NCI-H526 (cell line): ENCODE measurements around the gene PHOX2B.
A peak's percentile ranks its signal among the peaks of the same experiment; 100 is the strongest.
"Not testable (repeated sequence)": the region's sequence is repeated elsewhere in the genome, so short reads cannot be mapped to it uniquely, and the experiment has no call there.

Experiments used
- DNase-seq, 2 experiments: peaks; one replicate each; lab custom pipeline; 2025; lab: John Stamatoyannopoulos, UW

Gene PHOX2B

GRCh38 chr4:41748074-41748570 lies 403 bp downstream of the PHOX2B start:
- no peak for DNase-seq

GRCh38 chr4:41747230-41748055 lies 1.1 kb downstream of the PHOX2B start:
- no peak for DNase-seq

DNA sequence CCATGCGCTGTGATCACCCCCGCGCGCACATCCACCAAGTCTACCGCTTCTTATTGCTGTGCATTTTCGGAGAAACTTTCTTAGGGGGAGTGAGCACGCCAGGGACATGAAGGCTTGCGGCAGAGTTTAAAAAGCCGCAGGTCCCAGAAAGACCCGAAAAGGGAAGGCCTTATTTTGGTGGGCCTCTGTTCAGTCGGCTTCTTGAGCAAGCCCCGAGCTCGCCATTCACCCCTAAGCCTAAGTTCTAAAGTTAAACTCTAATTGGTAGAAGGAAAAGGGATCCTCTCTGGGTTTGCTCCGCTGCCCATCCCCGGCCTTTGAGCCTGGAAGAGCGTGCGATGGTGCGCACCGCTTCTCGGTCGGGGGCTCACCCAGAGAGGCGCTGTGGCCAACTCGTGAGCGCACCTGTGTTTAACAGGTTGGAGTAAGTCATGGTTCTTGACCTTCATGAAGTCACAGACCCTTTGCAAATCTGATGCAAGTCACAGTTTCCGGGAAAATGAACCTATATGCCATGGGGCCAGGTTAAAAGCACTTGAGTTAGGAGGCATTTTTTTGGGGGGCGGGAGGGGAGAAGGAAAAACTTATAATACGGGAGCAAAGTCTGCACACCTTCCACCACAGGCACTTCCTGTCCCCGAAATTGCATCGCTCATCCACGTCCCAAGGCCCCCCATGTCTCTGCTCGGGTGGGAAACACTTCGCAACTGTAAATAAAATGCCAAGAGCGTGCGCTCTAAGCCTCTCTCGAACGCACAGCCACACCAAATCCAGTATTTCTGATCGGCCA lies 1.9 kb downstream of the PHOX2B start:
- no peak for DNase-seq

GRCh38 chr4:41746025-41746439 lies 2.5 kb downstream of the PHOX2B start:
- DNase-seq: no peak

- no peak for DNase-seq
Observed at GRCh38 chr4:41745292-41746024, 3.1 kb downstream of the PHOX2B start.

DNA sequence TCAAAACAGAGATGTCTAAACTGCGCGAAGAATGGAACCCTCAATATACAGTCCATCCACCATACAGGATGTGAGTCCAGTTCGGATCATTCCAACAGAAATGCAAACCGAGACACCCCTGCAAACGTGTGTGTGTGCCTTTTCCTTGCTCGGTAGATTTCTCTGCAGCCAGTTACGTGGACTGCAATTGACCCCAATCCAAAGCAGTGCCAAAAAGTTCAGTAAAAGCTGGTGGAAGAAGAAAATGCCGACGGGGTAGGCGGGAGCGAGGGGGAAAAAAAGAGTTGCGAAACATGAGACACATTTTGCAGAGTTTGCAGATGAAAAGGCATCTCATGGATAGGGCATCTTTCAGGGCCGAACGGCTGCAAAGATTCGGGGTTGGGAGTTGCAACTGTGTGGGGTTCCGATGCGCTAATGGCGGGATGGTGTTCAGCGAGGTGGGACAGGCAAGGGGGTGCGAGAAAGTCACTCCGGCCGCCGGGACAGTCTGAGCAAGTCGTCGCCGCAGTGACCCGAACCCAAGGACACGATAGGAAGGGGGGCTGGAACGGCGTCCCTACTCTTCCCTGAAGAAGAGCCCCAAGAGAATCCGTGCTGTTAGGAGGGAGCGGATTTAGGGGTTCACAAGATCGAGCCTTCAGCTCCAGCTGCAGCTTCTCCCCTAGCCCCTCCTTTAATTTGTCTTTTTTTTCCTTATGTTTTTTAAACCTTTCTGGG lies 3.8 kb downstream of the PHOX2B start:
- no peak for DNase-seq

GRCh38 chr4:41741354-41741753 lies 7.2 kb downstream of the PHOX2B start:
- DNase-seq: peak in 1 of 2 experiments; percentile 8

DNA sequence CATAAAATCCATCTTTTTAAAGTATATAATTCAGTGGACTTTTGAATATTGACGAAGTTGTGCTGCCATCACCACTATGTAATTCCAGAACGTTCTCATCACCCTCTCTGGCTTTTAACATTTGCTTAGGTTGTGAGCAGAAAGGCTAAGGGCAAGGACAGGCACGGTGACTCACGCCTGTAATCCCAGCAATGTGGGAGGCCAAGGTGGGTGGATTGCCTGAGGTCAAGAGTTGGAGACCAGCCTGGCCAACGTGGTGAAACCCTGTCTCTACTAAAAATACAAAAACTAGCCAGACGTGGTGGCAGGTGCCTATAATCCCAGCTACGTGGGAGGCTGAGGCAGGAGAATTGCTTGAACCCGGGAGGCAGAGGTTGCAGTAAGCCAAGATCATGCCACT lies 11.0 kb downstream of the PHOX2B start:
- not testable (repeated sequence) for DNase-seq

GRCh38 chr4:41734371-41734770 lies 14.2 kb downstream of the PHOX2B start:
- DNase-seq: no peak

- DNase-seq: no peak
Observed at GRCh38 chr4:41731569-41732126, 16.9 kb downstream of the PHOX2B start.

- no peak for DNase-seq
Observed at GRCh38 chr4:41728573-41728913, 20.0 kb downstream of the PHOX2B start.

DNA sequence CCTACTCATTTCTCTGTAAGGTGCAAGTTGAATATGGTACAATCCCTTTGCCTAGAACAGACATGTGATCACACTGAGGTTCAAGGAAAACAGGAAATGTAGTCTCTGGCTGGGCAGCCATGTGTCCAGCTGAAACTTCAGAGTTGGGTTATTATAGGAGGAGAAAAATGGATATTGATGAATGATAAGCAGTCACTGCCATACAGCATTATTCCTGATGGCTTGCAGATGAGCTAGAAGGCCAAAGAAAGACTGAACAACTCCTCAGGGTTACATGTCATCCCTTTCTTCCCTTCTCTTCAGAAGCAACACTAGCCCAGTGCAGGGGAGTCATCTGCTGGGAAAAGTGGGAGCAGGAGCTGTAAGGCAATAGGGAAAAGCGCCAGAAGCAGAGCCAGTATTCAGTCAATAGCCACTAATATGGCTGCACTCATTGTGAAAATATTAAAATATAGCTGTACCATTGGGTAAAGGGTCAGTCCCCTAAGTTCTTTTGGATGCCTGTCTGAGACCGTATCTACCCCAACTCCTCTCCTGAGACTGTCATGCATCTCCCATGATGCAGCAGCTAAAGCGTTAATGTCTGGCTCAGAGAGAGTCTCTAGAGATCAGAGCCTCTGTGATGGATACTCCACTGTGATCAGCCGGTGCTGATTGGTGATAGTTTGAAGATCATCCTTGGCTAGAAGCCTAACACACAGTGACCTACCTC lies 20.5 kb downstream of the PHOX2B start:
- no peak for DNase-seq

DNA sequence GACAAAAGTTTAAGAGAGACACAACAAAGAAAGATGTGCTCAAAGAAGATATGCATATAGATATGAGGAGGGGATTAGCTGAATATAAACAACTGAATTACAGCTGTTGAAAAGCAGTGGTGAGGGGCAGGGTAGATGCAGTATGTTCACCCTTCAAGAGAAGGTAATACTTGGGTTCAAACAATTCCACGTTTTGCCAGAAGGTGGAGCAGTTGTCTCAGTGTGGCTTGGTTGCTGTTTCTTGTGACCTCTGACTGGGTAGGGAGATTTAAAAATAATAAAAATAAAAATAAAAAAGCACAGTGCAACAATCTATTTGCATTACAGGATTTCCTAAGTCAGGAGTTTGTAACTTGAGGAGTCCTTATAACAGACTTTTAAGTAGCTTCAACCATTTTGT lies 23.3 kb downstream of the PHOX2B start:
- DNase-seq: no peak

DNA sequence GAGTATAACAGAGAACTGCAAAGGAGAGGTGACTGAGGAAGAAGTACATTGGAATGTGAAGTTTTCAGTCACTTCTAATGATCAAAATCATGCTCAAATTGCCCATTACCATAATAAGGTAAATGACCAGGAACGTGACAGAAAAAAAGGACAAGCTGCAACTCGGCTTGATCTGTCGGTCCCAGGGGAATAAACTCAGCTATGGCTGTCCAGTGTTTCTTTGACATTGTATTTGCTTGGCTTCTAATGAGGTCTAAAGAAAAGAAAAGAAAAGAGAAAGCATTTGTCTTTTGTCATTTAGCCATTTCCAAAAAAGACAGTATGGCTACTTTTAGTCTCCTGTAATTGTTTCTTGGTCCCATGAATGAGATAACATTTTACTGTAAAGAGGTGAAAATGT lies 25.2 kb downstream of the PHOX2B start:
- no peak for DNase-seq

DNA sequence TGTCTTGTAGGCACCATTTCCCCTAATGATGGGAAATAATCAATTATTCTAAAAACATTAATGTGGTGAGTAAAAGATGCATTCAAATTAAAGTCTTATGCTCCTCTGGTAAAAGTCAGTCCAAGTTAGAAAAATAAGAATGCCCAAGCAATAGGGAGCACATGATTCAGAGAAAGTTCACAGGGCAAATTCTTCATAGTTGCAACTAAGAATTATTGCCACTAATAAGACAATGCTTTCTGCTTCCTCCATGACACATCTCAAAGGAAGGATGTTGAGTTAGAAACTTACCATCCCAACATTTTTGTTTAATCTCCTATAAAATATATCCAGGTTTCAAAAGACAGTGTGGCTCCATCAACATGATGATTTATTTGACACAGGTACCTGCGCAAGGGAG lies 26.3 kb downstream of the PHOX2B start:
- DNase-seq: no peak

GRCh38 chr4:41719417-41719816 lies 29.1 kb downstream of the PHOX2B start:
- no peak for DNase-seq

GRCh38 chr4:41718907-41719306 lies 29.6 kb downstream of the PHOX2B start:
- no peak for DNase-seq

GRCh38 chr4:41715155-41715554 lies 33.4 kb downstream of the PHOX2B start:
- no peak for DNase-seq

- DNase-seq: no peak
Observed at GRCh38 chr4:41714364-41715000, 34.0 kb downstream of the PHOX2B start.

- no peak for DNase-seq
Observed at GRCh38 chr4:41713768-41714167, 34.8 kb downstream of the PHOX2B start.
